Vagina (tissue), 2 donors: ENCODE results near the gene MPND. TPM values are rescaled to one million over a fixed set of nuclear protein-coding genes. Genes with fewer than 3 reads are reported as not detected.

Experiments
- DNase-seq, 2 donors: peaks; one replicate each; pipeline ENCODE4 v3.0.0-alpha.2; 2017; ENCODE audit errors: extremely low spot score in 2 of 2
- H3K27ac ChIP-seq: fragments of 200-600 bp; sonication (generic); one replicate; pipeline ENCODE4 v1.5.1; 2019
- H3K27me3 ChIP-seq: fragments of 200-600 bp; sonication (generic); one replicate; pipeline ENCODE4 v1.5.1; 2019
- H3K36me3 ChIP-seq, 2 donors: fragments of 200-600 bp; sonication (generic); one replicate each; pipeline ENCODE4 v1.5.1; 2017 to 2019
- H3K4me1 ChIP-seq: fragments of 200-600 bp; sonication (generic); one replicate; pipeline ENCODE4 v1.5.1; 2019
- H3K4me3 ChIP-seq, 2 donors: fragments of 200-600 bp; sonication (generic); 1 replicate in 1 of 2; 2 replicates in 1 of 2; pipeline ENCODE4 v1.5.1; 2016 to 2019
- H3K9me3 ChIP-seq: fragments of 200-600 bp; sonication (generic); one replicate; pipeline ENCODE4 v1.5.1; 2019
- CTCF ChIP-seq, 3 experiments: fragments of 450-650 bp in 2 of 3; fragments of 200-600 bp in 1 of 3; sonication (generic) in 1 of 3; IDR thresholded peaks; one replicate each; pipeline ENCODE4 v1.5.1; 2017 to 2019; ENCODE audit warnings: antibody characterized with exemption in 3 of 3, mild to moderate bottlenecking in 2 of 3, moderate library complexity in 2 of 3
- POLR2A ChIP-seq, 2 donors: fragments of 450-650 bp; IDR thresholded peaks; one replicate each; pipeline ENCODE4 v1.6.1; 2017; ENCODE audit warnings: antibody characterized with exemption in 2 of 2, mild to moderate bottlenecking in 2 of 2, moderate library complexity in 2 of 2
- POLR2AphosphoS5 ChIP-seq, 2 donors: sonication (generic); formaldehyde crosslinking; IDR thresholded peaks; one replicate each; pipeline ENCODE4 v1.9.0; 2017; ENCODE audit warnings: antibody characterized with exemption in 2 of 2, mild to moderate bottlenecking in 2 of 2, low read depth in 1 of 2; ENCODE audit not compliant: insufficient read depth in 1 of 2
- intact Hi-C: fragments of 100-400 bp; cut with DNase I; formaldehyde crosslinking; loops from one replicate; pipeline ENCODE4 v1.15.1; 2023
- total RNA-seq: library from RNA; depleted of rRNA; stranded (reverse); fragments of >200 nt; gene quantifications from one replicate; pipeline ENCODE4 v1.2.3, GENCODE V29; 2016

The MPND gene
- total RNA-seq, 1 donor from 2014 or later: 10.1 TPM

- peak; percentile 9 to 51 for TF ChIP-seq POLR2AphosphoS5 (IDR thresholded peaks at IDR 0.05; ENCODE audit: insufficient read depth in 1 of 2, low read depth in 1 of 2)
- TF ChIP-seq CTCF (IDR thresholded peaks at IDR 0.05): no peak
- intact Hi-C loops: no loop called here
- H3K4me3 ChIP-seq: peak within 1 kb of the TSS; percentile 49 to 57
- H3K27me3 ChIP-seq: no peaks in the 10 kb centered on the region
- H3K4me1 ChIP-seq: peaks cover 11% of the 10 kb centered on the region
- no peaks in the 10 kb centered on the region for H3K36me3 ChIP-seq
- no peak for DNase-seq
- peak within 1 kb of the TSS; percentile 78 for H3K27ac ChIP-seq
- no peaks in the 10 kb centered on the region for H3K9me3 ChIP-seq
Measured at GRCh38 chr19:4338441-4339355, 4.7 kb upstream of the MPND start, which contains the start of gene STAP2. STAP2 (minus strand) TSS chr19:4338827; CDS start chr19:4338753, 74 bp downstream.

- Histone ChIP-seq H3K4me3 (peak overlapping the region; percentile 53 to 68), H3K4me1 (peaks cover 18% of the 10 kb centered on the region), H3K27ac (peak overlapping the region; percentile 94), H3K36me3 (peaks cover 0 to 5% of the 10 kb centered on the region in 2 donors), H3K27me3 (no peaks in the 10 kb centered on the region), H3K9me3 (no peaks in the 10 kb centered on the region)
- peak in 1 of 2 donors; percentile 96 for DNase-seq
- intact Hi-C loops: no loop called here
- no peak for TF ChIP-seq POLR2AphosphoS5 (IDR thresholded peaks at IDR 0.05; ENCODE audit: insufficient read depth in 1 of 2, low read depth in 1 of 2)
- TF ChIP-seq POLR2A (IDR thresholded peaks at IDR 0.05): no peak
Measured at GRCh38 chr19:4342314-4342614, 1.1 kb upstream of the MPND start.

- Histone ChIP-seq H3K9me3 (no peaks in the 10 kb centered on the region), H3K4me1 (peaks cover 16% of the 10 kb centered on the region), H3K27ac (peak overlapping the region; percentile 94), H3K36me3 (peaks cover 0 to 5% of the 10 kb centered on the region in 2 donors), H3K27me3 (no peaks in the 10 kb centered on the region), H3K4me3 (peak overlapping the region; percentile 68 to 78)
- TF ChIP-seq POLR2A (IDR thresholded peaks at IDR 0.05) (peak in 1 of 2 donors; percentile 96), CTCF (IDR thresholded peaks at IDR 0.05) (peak in 1 of 3 experiments; percentile 12), POLR2AphosphoS5 (IDR thresholded peaks at IDR 0.05; ENCODE audit: insufficient read depth in 1 of 2, low read depth in 1 of 2) (peak; percentile 94 to 99)
- DNase-seq: peak in 1 of 2 donors; percentile 100
- intact Hi-C loops: no loop called here
Measured at GRCh38 chr19:4342615-4343369, 570 bp upstream of the MPND start.

GRCh38 chr19:4345342-4346019 is 2.1 kb downstream of the MPND start:
- peaks cover 0 to 12% of the 10 kb centered on the region in 2 donors for H3K36me3 ChIP-seq
- no peaks in the 10 kb centered on the region for H3K27me3 ChIP-seq
- intact Hi-C loops: no loop called here

More at GRCh38 chr19:4345342-4346019, 2.1 kb downstream of the MPND start:
- Histone ChIP-seq H3K27ac (no peak overlapping the region), H3K9me3 (no peaks in the 10 kb centered on the region), H3K4me3 (no peak overlapping the region), H3K4me1 (peaks cover 12% of the 10 kb centered on the region)
- TF ChIP-seq POLR2A (IDR thresholded peaks at IDR 0.05) (no peak), POLR2AphosphoS5 (IDR thresholded peaks at IDR 0.05; ENCODE audit: insufficient read depth in 1 of 2, low read depth in 1 of 2) (no peak), CTCF (IDR thresholded peaks at IDR 0.05) (no peak)
- no peak for DNase-seq
